HEK293 (cell line): ENCODE results near the gene N4BP2L2.

Experiments used
- CTCF ChIA-PET: fragments of 350-600 bp; formaldehyde crosslinking; extraction: SDS; loops from one replicate; lab custom pipeline; 2021; ENCODE audit warnings: antibody characterized with exemption; lab: Yijun Ruan, JAX
- POLR2A ChIA-PET: fragments of 300-600 bp; formaldehyde crosslinking; extraction: SDS; loops from one replicate; lab custom pipeline; 2020; ENCODE audit warnings: antibody characterized with exemption, inconsistent platforms; lab: Yijun Ruan, JAX
- H3K27ac ChIP-seq: fragments of 200-500 bp; sonication (Bioruptor generic); 2 replicates; pipeline ENCODE4 v1.5.1; 2014; ENCODE audit warnings: low read depth, low read length, control low read depth, inconsistent platforms; ENCODE audit errors: extremely low read depth
- H3K36me3 ChIP-seq, 2 experiments: fragments of 200-500 bp in 1 of 2; sonication (Bioruptor generic) in 1 of 2; 1 replicate in 1 of 2; 2 replicates in 1 of 2; pipeline ENCODE4 v1.5.1; 2014 to 2017; ENCODE audit warnings: inconsistent platforms in 2 of 2, low read length in 2 of 2; ENCODE audit not compliant: control insufficient read depth in 2 of 2, insufficient read depth in 1 of 2
- H3K4me1 ChIP-seq: fragments of 200-500 bp; sonication (Bioruptor generic); 2 replicates; pipeline ENCODE4 v1.5.1; 2014; ENCODE audit warnings: mild to moderate bottlenecking, low read length, inconsistent platforms; ENCODE audit not compliant: control insufficient read depth, insufficient read depth
- H3K4me3 ChIP-seq: 2 replicates; pipeline ENCODE4 v1.5.1; 2011; ENCODE audit warnings: low read depth, mild to moderate bottlenecking, control low read depth, low read length, moderate library complexity
- H3K9me3 ChIP-seq: fragments of 200-500 bp; sonication (Bioruptor generic); 2 replicates; pipeline ENCODE4 v1.5.1; 2014; ENCODE audit warnings: low read depth, low read length, inconsistent platforms; ENCODE audit not compliant: control insufficient read depth, insufficient read depth
- BCL11A ChIP-seq: fragments of 450-650 bp; formaldehyde crosslinking; IDR thresholded peaks from 2 replicates; pipeline ENCODE4 v1.5.1; 2016; ENCODE audit warnings: low read depth, missing biosample characterization, missing genetic modification characterization
- KLF17 ChIP-seq: fragments of 450-650 bp; formaldehyde crosslinking; IDR thresholded peaks from 2 replicates; pipeline ENCODE4 v1.5.1; 2016; ENCODE audit warnings: missing biosample characterization, missing genetic modification characterization
- KLF8 ChIP-seq: fragments of 450-650 bp; formaldehyde crosslinking; IDR thresholded peaks from 2 replicates; pipeline ENCODE4 v1.5.1; 2016; ENCODE audit warnings: missing biosample characterization, missing genetic modification characterization
- YY1 ChIP-seq: fragments of 450-650 bp; formaldehyde crosslinking; IDR thresholded peaks from 2 replicates; pipeline ENCODE4 v1.5.1; 2018; ENCODE audit warnings: missing biosample characterization, missing genetic modification characterization
- ZFP37 ChIP-seq: fragments of 450-650 bp; formaldehyde crosslinking; IDR thresholded peaks from 2 replicates; pipeline ENCODE4 v1.5.1; 2016; ENCODE audit warnings: missing biosample characterization, missing genetic modification characterization
- ZNF121 ChIP-seq: fragments of 450-650 bp; formaldehyde crosslinking; IDR thresholded peaks from 2 replicates; pipeline ENCODE4 v1.5.1; 2016; ENCODE audit warnings: missing biosample characterization, missing genetic modification characterization
- ZNF138 ChIP-seq: fragments of 450-650 bp; formaldehyde crosslinking; IDR thresholded peaks from 2 replicates; pipeline ENCODE4 v1.5.1; 2016; ENCODE audit warnings: missing biosample characterization, missing genetic modification characterization, borderline replicate concordance
- ZNF211 ChIP-seq: fragments of 450-650 bp; formaldehyde crosslinking; IDR thresholded peaks from 2 replicates; pipeline ENCODE4 v1.5.1; 2016; ENCODE audit warnings: low read depth, missing biosample characterization, missing genetic modification characterization
- ZNF629 ChIP-seq: fragments of 450-650 bp; formaldehyde crosslinking; IDR thresholded peaks from 2 replicates; pipeline ENCODE4 v1.5.1; 2017; ENCODE audit warnings: missing biosample characterization, missing genetic modification characterization
- ZNF654 ChIP-seq: fragments of 450-650 bp; formaldehyde crosslinking; IDR thresholded peaks from 2 replicates; pipeline ENCODE4 v1.5.1; 2016; ENCODE audit warnings: low read depth, missing biosample characterization, missing genetic modification characterization
- ZNF777 ChIP-seq: fragments of 450-650 bp; formaldehyde crosslinking; IDR thresholded peaks from 2 replicates; pipeline ENCODE4 v1.5.1; 2017; ENCODE audit warnings: missing biosample characterization, missing genetic modification characterization, borderline replicate concordance
- ZNF791 ChIP-seq: fragments of 450-650 bp; formaldehyde crosslinking; IDR thresholded peaks from 2 replicates; pipeline ENCODE4 v1.5.1; 2016; ENCODE audit warnings: missing biosample characterization, missing genetic modification characterization
- ZSCAN16 ChIP-seq: fragments of 450-650 bp; formaldehyde crosslinking; IDR thresholded peaks from 2 replicates; pipeline ENCODE4 v1.5.1; 2016; ENCODE audit warnings: missing biosample characterization, missing genetic modification characterization
- TF ChIP-seq, protein P1 (sequence below): fragments of 450-650 bp; formaldehyde crosslinking; IDR thresholded peaks from 2 replicates; pipeline ENCODE4 v1.5.1; 2017; ENCODE audit warnings: missing biosample characterization, missing genetic modification characterization
- TF ChIP-seq, protein P2 (sequence below): fragments of 450-650 bp; IDR thresholded peaks from 2 replicates; pipeline ENCODE4 v1.5.1; 2018; ENCODE audit warnings: missing biosample characterization, missing genetic modification characterization

The N4BP2L2 gene

DNA sequence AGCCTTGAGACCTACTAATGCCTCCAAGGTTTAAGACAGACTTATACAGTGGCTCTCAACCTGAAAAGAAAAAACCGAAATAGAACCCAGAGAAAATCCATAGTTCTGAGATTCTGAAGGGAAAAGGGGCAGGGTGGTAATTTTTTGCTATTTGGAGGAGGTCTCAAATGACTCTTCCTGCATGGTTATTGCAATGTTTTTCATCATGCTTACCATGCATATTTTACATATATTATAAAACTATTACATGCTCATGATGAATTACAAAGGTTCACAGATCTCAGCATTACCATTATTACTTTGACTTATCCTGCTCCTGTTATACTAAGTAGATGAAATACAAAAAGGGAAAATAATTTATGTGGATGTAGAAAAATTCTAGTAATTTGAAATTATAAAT is 47.6 kb downstream of the N4BP2L2 start:
- ChIA-PET POLR2A (no interaction called here), CTCF (no interaction called here)
- H3K9me3 ChIP-seq = no peaks in the 10 kb centered on the region
- H3K4me3 ChIP-seq = no peak overlapping the region
- H3K4me1 ChIP-seq = no peaks in the 10 kb centered on the region
- H3K27ac ChIP-seq = no peak overlapping the region
- no peaks in the 10 kb centered on the region; a peak in 1 of 3 replicates for H3K36me3 ChIP-seq
- TF ChIP-seq ZNF791 (tag by site-specific recombination) = no peak

DNA sequence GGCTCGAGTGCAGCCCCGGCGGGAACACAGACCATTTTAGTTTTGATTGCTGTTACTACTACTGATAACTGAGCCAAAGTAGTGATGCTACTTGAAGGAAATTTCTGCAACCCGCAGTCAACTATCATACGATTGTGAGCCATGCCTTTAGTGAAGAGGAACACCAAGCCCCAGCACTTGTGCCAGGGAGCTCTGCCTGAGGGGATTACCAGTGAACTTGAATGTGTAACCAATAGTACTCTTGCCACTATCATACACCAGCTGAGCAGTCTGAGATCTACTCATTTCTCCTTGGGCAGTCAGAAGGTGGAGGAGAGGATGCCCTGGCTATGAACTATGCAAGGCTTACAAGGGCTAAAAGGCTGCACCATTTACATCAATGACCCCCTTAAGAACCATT is 61.7 kb downstream of the N4BP2L2 start:
- Histone ChIP-seq H3K9me3 (no peaks in the 10 kb centered on the region), H3K27ac (no peak overlapping the region), H3K4me3 (no peak overlapping the region), H3K36me3 (peaks cover 0 to 5% of the 10 kb centered on the region in 2 experiments; a peak in 1 of 3 replicates), H3K4me1 (no peaks in the 10 kb centered on the region)
- ChIA-PET POLR2A (no interaction called here), CTCF (no interaction called here)
- TF ChIP-seq, protein P1, sequence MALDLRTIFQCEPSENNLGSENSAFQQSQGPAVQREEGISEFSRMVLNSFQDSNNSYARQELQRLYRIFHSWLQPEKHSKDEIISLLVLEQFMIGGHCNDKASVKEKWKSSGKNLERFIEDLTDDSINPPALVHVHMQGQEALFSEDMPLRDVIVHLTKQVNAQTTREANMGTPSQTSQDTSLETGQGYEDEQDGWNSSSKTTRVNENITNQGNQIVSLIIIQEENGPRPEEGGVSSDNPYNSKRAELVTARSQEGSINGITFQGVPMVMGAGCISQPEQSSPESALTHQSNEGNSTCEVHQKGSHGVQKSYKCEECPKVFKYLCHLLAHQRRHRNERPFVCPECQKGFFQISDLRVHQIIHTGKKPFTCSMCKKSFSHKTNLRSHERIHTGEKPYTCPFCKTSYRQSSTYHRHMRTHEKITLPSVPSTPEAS (tag by site-specific recombination) = no peak
- TF ChIP-seq, protein P2, sequence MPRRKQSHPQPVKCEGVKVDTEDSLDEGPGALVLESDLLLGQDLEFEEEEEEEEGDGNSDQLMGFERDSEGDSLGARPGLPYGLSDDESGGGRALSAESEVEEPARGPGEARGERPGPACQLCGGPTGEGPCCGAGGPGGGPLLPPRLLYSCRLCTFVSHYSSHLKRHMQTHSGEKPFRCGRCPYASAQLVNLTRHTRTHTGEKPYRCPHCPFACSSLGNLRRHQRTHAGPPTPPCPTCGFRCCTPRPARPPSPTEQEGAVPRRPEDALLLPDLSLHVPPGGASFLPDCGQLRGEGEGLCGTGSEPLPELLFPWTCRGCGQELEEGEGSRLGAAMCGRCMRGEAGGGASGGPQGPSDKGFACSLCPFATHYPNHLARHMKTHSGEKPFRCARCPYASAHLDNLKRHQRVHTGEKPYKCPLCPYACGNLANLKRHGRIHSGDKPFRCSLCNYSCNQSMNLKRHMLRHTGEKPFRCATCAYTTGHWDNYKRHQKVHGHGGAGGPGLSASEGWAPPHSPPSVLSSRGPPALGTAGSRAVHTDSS (tag by site-specific recombination) = no peak
- TF ChIP-seq ZNF138 (tag by site-specific recombination) (no peak), KLF8 (tag by site-specific recombination) (no peak), ZNF777 (tag by site-specific recombination) (no peak), ZNF211 (tag by site-specific recombination) (no peak), ZFP37 (tag by site-specific recombination) (no peak), YY1 (tag by site-specific recombination) (no peak), ZNF629 (tag by site-specific recombination) (no peak)

GRCh38 chr13:32476021-32476731 is 62.4 kb downstream of the N4BP2L2 start:
- H3K36me3 ChIP-seq = peaks cover 0 to 5% of the 10 kb centered on the region in 2 experiments; a peak in 1 of 3 replicates
- no peaks in the 10 kb centered on the region for H3K4me1 ChIP-seq
- POLR2A ChIA-PET = no interaction called here
- CTCF ChIA-PET = no interaction called here
- no peak for TF ChIP-seq ZNF654 (tag by site-specific recombination)
- no peak for TF ChIP-seq YY1 (tag by site-specific recombination)
- no peak for TF ChIP-seq ZNF121 (tag by site-specific recombination)
- TF ChIP-seq KLF17 (tag by site-specific recombination) = no peak
- no peak for TF ChIP-seq ZSCAN16
- TF ChIP-seq BCL11A (tag by site-specific recombination) = no peak
- no peak for TF ChIP-seq ZNF138 (tag by site-specific recombination)
- no peaks in the 10 kb centered on the region for H3K9me3 ChIP-seq
- H3K27ac ChIP-seq = no peak overlapping the region
- H3K4me3 ChIP-seq = no peak overlapping the region
